HG03460 (cell line): ENCODE results near the gene SLFN5.
"Not testable (repeated sequence)": the region's sequence is repeated elsewhere in the genome, so short reads cannot be mapped to it uniquely, and the experiment has no call there.

ENCODE experiments used
- ATAC-seq: cut with Tn5 transposase; IDR thresholded peaks from one replicate; pipeline ENCODE4 v1.9.1; 2021; ENCODE audit not compliant: unreplicated experiment

SLFN5 gene

DNA sequence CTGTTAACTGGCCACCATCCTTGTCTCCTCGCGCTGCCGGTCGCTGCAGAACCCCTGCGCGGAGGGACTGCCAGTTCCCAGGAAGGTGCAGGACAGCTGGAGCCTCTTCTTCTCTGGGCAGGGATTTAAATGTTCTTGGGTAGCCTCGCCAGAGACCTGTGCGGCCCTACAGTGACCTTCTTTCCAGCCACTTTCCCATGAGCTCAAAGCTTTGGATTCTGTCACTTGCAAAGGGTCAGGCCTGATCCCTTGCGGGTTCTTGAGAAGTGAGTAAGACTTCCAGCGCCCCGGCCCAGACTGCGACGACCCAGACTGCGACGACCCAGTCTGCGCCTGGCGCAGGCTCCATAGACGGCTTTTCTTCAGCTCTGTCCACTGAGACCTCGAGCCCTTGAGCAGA lies 1.4 kb upstream of the SLFN5 start:
- ATAC-seq, result no peak

DNA sequence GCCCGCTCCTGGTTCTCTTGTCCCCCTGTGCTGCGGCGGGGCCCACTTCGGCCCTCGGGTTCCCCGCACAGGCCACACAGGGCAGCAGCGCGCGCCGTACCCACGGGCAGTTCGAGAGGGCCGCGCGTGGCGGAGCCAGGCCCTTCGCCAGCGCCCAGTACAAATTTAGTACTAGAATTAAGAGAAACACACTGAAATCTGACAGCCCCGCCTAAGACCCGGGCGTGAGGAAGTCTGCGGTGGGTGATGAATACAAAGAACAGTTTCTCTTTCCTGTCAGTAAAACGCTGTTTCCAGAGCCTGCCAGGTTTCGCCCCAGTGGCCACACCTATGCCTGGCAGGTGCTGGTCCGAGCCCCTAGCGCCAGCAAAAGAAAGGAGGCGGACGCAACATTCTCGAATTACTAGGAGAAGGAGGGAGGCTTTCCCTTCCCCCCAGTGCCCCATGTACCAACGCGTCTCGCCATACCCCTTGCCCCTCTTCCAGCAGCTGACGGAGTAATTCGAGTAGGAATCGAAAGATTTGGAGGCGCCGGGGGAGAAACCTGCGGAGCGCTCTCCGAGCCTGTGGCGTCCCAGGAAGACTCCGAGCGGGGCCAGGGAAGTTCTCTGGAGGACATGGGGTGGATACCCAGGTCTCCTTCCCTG lies 591 bp upstream of the SLFN5 start:
- ATAC-seq, result peak; percentile 40

DNA sequence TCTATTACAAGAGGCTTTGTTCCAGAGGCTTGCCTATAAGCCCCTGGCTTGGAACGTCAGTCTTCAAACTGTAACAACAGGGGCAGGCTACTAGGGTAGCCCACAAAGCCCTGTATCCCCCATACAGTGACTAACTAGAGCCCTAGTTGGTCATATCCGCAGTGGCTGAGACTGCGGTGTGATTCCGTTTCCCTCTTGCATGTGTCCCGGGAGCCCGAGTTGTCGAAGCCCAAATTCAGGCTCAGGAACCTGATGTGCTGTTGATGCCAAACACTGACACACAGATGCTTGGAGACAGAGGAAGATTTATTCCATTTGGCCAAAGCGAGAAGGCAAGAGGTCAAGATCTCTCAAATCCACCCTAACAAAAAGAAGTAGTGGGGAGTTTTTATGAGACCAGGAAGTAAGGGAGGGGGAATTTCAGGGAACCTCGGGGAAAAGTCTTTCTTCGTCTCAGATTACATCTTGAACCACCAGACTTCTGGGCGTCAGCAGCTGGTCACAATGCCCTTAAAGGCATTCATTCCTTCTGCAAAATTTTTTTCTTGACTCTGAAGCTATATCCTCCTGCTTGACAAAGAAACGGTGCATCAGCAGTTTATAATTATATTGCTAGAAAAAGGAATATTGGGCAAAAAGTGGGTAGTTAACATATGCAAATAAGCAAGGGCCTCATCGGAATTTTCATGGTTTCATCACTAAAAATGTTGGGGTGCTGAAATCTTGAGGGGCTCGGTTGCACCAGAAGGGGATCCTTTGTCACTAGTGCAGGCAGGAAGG lies 879 bp downstream of the SLFN5 start:
- no peak for ATAC-seq

DNA sequence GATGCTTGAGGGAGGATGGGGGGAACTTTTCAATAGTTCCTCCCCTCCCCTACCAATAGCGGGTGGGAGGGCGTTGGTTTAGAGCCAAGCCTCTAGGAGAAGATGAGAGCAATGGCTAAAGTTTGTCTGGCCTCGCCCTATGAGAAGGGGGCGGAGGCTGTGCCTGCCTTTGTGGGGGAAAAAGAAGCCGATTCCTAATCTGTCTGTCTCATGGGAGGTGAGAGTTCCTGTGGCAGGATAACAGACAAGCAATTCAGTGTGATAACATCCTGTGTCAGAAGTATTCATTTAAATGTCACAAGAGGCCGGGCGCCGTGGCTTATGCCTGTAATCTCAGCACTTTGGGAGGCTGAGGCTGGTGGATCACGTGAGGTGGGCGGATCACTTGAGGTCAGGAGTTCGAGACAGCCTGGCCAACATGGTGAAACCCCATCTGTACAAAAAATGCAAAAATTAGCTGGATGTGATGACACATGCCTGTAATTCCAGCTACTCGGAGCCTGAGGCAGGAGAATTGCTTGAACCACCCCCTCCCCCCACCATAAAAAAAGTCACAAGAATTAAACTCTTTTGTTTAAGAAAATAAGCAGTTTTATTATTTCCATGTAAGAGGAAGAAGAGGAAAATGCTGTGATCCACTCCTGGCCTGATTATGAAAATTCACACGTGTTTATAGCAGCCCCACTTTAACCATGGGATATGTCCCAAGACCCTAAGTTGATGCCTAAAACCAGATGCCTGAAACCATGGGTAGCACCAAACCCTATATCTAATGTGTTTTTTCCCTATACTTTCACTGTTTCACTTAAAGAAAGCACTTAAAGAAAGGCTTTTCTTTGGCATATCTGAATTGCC lies 1.7 kb downstream of the SLFN5 start:
- ATAC-seq, result peak; percentile 59

DNA sequence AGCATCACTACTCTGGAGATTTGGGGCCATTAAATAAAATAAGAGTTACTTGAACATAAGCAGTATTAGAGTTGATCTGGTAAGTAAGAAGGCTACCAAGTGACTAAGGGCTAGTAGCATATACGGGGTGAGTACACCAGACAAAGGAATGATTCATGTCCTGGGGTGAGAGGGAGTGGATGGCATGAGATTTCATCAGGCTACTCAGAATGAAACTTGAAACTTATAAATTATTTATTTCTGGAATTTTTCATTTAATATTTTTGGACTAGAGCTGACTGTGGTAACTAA lies 2.3 kb downstream of the SLFN5 start:
- ATAC-seq, result no peak

DNA sequence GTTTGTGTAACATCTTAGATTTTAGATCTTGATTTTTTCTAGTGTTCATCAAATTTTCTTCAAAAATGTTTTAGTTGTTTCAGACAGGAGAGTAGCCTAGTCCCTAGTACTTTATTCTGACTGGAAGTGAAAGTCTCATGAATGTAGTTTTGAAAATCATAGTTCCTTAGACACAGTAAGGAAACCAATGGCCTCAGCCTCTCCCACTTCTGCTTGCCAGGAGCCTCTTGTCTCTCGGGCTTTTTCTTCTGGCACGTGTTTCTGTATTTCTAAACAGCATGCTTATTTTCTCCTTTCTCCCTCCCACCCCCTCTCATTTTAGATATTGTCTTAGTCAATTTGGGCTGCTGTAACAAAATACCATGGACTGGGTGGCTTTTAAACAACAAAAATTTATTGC lies 9.8 kb downstream of the SLFN5 start:
- ATAC-seq, result no peak

DNA sequence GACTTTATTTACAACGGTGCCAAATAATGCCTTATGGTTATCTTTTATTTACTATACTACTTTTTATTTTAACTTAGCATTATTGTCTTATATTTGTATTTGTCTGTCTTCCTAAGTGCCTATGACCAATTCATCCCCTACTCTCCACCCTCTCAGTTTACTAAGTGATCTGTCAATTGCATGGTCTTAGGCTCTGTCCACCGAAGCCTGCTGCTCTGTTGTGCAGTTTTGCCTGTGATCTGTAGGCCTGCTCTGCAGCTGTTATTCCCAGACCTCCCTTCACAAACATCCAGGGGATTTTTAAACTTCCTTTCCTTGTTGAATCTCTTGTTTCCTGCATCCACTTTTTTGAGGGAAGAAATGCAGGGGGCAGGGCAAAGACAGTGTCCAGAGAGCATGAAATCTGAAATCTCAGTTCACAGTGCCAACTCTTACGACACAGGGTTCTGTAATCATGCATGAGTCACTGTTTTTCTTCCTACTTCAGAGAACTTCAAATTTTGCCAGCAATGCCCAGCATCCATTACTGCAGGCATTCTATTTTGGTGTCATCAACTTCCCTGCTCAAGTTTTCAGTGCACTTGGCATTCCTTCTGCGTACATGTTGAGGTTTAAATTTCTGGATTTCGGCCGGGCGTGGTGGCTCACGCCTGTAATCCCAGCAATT lies 11.4 kb downstream of the SLFN5 start:
- ATAC-seq, result no peak

DNA sequence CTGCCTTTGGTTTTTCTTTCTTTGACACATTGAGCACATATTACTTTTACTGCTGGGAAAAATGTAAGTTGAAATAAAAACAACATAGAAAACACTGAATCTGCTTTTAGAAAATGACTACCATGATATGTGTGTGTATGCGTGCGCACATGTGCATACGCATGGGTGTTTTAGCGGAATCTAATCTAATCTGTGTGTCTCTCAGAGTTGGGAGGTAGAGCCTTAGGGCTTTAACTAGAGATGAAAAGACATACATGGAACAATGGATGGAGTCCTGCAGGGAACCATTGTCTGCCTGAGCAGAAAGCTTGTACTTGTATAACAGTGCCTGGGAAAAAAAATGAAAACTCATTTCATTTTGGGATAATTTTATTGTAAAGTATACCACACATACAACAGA lies 12.4 kb downstream of the SLFN5 start:
- no peak for ATAC-seq

DNA sequence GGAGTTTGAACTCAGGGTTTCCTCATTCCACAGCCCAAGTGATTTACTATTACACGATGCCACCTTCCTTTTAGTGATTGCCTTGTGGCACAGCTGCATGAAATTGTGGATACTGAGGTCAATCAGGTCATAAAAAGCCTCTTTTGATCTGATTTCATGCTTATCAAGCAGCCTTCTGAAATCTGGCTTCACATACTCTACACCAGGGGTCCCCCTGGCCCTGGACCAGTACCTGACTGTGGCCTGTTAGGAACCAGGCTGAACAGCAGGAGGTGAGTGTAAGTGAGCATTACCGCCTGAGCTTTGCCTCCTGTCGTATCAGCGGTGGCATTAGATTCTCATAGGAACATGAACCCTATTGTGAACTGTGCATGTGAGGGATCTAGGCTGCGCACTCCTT lies 13.8 kb downstream of the SLFN5 start:
- ATAC-seq, result no peak

DNA sequence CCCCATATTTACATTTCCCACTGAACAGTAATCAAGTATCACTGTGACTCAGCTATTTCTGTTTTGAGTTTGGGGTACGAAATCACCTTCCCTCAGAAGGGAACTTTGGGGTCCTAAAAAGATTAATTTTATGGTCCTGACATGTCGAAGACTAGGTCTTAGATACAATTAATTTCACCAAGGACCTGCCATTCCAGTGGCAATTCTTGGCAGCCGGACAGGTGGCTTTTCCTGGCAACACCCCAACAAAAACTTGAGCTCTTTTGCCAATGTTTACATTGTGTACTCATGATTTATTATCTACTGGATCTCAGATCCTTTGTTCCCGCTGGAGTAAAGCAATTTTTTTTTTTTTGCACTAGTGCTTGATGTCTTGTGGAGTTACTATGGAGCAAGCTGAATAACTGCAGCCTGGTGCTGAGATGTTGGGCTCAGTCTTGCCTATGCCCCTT lies 14.4 kb downstream of the SLFN5 start:
- no peak for ATAC-seq

DNA sequence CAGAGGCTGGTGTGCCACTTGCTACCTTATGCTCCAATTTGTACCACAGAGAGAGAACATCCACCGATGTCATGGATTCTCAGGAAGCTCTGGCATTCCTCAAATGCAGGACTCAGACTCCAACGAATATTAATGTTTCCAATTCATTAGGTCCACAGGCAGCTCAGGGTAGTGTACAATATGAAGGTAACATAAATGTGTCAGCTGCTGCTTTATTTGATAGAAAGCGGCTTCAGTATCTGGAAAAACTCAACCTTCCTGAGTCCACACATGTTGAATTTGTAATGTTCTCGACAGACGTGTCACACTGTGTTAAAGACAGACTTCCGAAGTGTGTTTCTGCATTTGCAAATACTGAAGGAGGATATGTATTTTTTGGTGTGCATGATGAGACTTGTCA lies 16.1 kb downstream of the SLFN5 start:
- no peak for ATAC-seq

DNA sequence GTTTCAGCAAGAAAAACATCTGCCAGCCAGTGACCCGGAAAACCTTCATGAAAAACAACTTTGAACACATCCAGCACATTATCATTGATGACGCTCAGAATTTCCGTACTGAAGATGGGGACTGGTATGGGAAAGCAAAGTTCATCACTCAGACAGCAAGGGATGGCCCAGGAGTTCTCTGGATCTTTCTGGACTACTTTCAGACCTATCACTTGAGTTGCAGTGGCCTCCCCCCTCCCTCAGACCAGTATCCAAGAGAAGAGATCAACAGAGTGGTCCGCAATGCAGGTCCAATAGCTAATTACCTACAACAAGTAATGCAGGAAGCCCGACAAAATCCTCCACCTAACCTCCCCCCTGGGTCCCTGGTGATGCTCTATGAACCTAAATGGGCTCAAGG lies 22.2 kb downstream of the SLFN5 start:
- no peak for ATAC-seq

DNA sequence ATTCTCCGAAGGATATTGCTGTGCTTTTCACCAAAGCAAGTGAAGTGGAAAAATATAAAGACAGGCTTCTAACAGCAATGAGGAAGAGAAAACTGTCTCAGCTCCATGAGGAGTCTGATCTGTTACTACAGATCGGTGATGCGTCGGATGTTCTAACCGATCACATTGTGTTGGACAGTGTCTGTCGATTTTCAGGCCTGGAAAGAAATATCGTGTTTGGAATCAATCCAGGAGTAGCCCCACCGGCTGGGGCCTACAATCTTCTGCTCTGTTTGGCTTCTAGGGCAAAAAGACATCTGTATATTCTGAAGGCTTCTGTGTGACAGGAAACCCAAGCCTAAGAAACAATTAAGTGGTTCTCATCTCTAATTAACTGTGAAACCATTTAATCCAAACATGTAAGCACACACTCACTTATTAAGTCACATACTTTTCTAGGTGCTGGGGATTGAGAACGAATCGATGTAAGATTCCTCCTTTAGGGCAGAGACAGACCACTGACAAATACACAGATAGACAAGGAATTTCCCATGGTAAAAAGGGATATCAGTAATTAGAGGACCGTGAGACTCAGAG lies 22.8 kb downstream of the SLFN5 start:
- no peak for ATAC-seq

DNA sequence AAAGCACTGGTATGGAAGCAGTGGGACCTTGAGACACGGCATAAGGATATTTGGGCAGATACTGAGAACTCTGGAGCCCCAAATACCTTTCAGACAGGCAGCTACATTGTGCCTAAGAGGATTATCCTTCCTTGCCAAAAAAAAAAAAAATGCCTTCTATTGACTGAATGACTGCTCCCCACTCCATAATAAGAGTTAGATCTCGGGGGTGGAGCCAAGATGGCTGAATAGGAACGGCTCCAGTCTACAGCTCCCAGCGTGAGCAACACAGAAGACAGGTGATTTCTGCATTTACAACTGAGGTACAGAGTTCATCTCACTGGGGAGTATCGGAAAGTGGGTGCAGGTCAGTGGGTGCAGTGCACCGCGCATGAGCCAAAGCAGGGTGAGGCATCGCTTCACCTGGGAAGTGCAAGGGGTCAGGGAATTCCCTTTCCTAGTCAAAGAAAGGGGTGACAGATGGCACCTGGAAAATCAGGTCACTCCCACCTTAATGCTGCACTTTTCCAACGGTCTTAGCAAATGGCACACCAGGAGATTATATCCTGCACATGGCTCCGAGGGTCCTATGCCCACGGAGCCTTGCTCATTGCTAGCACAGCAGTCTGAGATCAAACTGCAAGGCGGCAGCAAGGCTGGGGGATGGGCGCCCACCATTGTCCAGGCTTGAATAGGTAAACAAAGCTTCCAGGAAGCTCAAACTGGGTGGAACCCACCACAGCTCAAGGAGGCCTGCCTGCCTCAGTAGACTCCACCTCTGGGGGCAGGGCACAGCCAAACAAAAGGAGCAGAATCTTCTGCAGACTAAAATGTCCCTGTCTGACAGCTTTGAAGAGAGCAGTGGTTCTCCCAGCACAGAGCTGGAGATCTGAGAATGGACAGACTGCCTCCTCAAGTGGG lies 31.5 kb downstream of the SLFN5 start:
- not testable (repeated sequence) for ATAC-seq

DNA sequence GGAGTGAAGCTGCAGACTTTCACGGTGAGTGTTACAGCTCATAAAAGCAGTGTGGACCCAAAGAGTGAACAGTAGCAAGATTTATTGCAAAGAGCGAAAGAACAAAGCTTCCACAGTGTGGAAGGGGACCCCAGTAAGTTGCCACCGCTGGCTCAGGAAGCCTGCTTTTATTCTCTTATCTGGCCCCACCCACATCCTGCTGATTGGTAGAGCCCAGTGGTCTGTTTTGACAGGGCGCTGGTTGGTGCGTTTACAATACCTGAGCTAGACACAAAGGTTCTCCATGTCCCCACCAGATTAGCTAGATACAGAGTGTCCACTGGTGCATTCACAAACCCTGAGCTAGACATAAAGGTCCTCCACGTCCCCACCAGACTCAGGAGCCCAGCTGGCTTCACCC lies 35.6 kb downstream of the SLFN5 start:
- ATAC-seq, result not testable (repeated sequence)

DNA sequence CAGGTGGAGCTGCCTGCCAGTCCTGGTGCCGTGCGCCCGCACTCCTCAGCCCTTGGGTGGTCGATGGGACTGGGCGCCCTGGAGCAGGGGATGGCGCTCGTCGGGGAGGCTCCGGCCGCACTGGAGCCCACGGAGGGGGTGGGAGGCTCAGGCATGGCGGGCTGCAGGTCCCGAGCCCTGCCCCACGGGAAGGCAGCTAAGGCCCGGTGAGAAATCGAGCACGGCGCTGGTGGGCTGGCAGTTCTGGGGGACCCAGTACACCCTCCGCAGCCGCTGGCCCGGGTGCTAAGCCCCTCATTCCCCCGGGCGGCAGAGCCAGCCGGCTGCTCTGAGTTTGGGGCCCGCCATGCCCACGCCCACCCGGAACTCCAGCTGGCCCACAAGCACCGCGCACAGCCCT lies 36.0 kb downstream of the SLFN5 start:
- not testable (repeated sequence) for ATAC-seq

DNA sequence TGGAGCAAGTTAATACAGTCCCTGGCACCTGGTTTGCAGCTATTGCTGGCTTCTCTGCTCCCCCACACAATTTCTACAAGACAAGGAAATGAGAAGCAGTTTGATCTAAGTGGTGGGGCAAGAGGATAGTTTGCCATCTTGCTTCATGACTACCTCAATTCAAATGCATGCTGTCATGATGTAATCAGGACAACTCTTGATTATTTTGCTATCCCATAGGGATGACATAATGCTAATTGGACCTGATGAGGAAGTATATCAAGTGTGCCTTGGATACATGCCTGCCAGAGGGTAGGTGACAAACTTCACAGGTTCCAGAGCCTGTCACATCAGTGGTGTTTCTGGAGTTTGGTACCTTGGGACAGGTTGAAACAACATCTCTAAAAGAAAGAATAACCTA lies 40.9 kb downstream of the SLFN5 start:
- no peak for ATAC-seq

DNA sequence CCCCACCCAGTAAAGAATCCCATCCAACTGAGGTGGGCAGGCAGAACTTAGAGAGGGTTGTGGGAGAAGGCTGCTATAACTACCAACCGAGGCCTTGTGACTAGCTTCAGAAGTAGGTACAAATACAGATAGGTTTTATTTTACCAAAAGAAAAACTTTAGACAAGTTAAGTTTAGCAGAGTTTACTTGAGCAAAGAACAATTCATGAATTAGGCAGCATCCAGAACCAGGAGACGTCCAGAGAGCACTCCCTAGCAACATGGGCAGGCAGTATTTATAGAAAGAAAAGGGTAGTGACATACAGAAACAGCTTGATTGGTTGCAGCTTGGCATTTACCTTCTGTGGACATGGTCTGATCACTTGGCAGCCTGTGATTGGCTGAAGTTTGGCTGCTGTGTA lies 42.1 kb downstream of the SLFN5 start:
- ATAC-seq, result no peak

DNA sequence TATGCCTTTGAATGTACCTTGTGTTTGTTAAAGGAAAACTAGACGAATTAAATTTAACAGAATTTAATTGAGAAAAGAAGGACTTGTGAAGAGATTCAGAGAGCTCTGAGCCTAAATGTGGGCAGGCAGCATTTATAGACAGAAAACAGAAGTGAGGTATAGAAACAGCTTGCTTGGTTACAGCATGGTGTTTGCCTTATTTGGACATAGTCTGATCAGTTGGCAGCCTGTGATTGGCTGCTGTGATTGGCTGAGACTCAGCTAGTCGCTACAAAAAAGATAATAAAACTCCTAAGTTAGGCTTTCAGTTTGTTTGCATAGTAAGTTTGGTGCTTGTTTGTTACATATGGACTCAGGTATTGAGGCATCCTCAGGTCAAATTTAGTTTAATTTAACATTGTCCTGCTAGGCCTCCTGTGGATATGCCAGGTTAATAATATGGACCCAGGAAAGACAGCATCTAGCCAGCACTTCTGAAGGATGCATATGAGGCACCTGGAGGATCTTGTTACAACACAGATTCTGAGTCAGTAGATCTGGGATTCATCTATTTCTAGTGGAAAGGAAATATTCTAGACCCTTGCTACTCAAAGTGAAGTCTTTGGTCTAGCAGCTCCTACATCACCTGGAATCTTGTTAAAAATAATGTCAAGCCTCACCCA lies 43.4 kb downstream of the SLFN5 start:
- ATAC-seq, result no peak
